ENCODE measurements around the gene NAMPT. TPM values are rescaled to one million over a fixed set of nuclear protein-coding genes. Genes with fewer than 3 reads are reported as not detected.

NAMPT gene
- total and polyA plus RNA-seq, 8 donors: 17.1 to 209 (median 125) TPM

DNA sequence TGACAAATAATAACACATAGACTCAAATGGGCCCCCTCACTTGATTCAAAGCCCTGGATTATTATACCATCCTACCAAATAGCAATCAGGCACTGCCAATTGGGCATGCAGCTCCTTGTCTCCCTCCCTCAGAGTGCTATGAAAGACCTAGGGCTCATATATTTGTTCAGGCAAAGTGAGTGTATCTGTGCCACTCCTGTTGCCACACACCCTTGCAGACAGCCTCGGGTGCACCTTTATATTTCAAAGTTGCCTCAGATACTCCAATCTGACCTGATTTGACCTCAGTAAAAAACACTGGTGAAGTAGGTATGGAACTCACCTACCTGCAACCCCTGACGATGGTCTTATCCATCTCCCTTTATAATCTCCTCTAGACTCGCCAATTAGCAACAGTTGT lies 3.0 kb upstream of the NAMPT start:
- H3K27me3 ChIP-seq: no peaks in the 10 kb centered on the region
- no peaks in the 10 kb centered on the region for H3K9me3 ChIP-seq
- no peaks in the 10 kb centered on the region for H3K36me3 ChIP-seq
- H3K4me3 ChIP-seq: no peak overlapping the region
- 61 to 69% (median 63%) methylated on average over 3 of the region's 3 CpGs for whole genome bisulfite sequencing, 5 donors
- H3K4me1 ChIP-seq: peaks cover 0 to 19% (median 9%) of the 10 kb centered on the region in 4 donors
- peak; percentile 20 to 26 for DNase-seq
- no peak overlapping the region for H3K27ac ChIP-seq
- intact Hi-C loops (cut with DNase I; ENCODE audit: low total_unique reads): no loop called here
- TF ChIP-seq POLR2A (IDR thresholded peaks at IDR 0.05) (no peak), EP300 (IDR thresholded peaks at IDR 0.05) (no peak), POLR2AphosphoS5 (IDR thresholded peaks at IDR 0.05) (peak in 1 of 3 donors; percentile 15)
- TF ChIP-seq, protein P1, sequence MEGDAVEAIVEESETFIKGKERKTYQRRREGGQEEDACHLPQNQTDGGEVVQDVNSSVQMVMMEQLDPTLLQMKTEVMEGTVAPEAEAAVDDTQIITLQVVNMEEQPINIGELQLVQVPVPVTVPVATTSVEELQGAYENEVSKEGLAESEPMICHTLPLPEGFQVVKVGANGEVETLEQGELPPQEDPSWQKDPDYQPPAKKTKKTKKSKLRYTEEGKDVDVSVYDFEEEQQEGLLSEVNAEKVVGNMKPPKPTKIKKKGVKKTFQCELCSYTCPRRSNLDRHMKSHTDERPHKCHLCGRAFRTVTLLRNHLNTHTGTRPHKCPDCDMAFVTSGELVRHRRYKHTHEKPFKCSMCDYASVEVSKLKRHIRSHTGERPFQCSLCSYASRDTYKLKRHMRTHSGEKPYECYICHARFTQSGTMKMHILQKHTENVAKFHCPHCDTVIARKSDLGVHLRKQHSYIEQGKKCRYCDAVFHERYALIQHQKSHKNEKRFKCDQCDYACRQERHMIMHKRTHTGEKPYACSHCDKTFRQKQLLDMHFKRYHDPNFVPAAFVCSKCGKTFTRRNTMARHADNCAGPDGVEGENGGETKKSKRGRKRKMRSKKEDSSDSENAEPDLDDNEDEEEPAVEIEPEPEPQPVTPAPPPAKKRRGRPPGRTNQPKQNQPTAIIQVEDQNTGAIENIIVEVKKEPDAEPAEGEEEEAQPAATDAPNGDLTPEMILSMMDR (IDR thresholded peaks at IDR 0.05): no peak

DNA sequence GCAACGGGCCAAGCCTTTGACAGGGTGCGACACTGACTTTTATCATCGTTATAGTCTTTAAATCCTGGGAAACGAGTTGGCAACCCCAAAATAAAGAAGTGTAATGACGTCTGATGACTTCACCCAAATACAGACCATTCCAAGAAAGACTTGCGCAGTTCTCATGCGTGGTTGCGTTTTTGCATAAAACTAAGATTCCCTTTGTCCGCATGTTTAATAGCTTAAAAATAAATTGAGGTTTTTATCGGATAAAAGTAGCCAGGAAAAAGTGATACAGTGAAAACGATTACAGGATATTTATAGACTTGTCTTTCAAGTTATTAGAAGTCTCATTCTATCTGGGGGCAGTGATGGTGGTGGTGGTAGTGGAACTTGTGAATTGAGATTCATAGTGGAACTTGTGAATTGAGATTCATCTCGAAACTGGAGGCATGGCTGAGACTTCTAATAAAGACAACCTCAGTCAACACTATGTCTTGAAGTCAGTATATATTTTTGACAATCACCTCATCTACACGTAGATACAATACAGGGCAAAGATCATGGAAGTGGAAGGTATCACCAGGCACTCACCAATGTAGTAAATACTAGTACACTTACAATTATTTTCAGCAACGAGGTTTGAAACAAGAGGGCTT lies 1.2 kb upstream of the NAMPT start:
- intact Hi-C loops (cut with DNase I; ENCODE audit: low total_unique reads): no loop called here
- no peaks in the 10 kb centered on the region for H3K9me3 ChIP-seq
- H3K27me3 ChIP-seq: no peaks in the 10 kb centered on the region
- peak overlapping the region; percentile 68 to 82 (median 76) for H3K4me3 ChIP-seq
- 23 to 32% (median 25%) methylated on average over 14 of the region's 14 CpGs for WGBS, 5 donors
- peak overlapping the region; percentile 97 to 100 (median 99) for H3K27ac ChIP-seq
- peaks cover 4 to 37% (median 24%) of the 10 kb centered on the region in 4 donors for H3K4me1 ChIP-seq
- H3K36me3 ChIP-seq: no peaks in the 10 kb centered on the region
- no peak for TF ChIP-seq POLR2AphosphoS5 (IDR thresholded peaks at IDR 0.05)
- TF ChIP-seq EP300 (IDR thresholded peaks at IDR 0.05): no peak
- no peak for DNase-seq

DNA sequence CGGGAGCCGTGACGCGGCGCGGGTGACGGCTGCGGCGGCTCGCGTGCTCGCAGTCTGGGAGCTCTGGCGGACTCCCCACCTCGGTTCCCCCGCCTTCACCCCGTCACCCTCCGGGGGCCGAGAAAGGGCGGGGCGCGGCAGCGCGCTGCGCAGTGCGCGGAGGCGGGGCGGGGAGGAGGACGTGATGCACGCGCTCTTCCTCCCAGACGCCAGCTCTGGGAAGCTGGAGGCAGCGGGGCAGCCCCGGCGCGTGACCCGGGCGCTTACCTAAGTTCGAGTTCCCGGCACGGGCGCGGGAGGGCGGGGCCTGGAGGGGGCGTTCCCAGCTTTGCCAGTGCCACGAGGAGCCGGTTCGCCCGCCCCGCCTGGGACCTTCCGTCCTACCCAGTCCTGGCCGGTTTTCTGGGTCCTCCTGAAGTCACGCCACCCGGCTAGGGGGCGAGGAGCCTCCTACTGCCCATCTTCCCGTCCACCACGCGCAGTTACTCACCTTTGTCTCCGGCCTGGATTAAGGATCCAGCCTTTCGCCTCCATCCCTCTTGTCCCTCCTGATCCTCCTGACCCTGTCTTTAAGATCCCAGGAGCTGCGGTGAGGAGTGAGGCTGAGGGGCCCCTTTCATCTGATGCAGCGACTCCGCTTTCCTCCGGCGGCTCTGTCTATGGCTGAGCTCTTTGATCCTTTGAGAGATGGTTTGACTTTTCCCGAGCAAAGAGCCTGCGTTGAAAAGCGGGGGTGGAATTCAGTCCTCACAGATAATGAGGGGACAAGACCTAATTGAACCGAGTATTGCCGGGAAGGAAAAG lies 470 bp upstream of the NAMPT start:
- peak in 2 of 4 donors; percentile 56 to 61 for TF ChIP-seq POLR2A (IDR thresholded peaks at IDR 0.05)
- peak; percentile 91 for TF ChIP-seq EP300 (IDR thresholded peaks at IDR 0.05)
- TF ChIP-seq, protein P1 (IDR thresholded peaks at IDR 0.05): no peak
- peak; percentile 84 to 95 (median 93) for TF ChIP-seq POLR2AphosphoS5 (IDR thresholded peaks at IDR 0.05)
- intact Hi-C loops (cut with DNase I; ENCODE audit: low total_unique reads): no loop called here
- no peaks in the 10 kb centered on the region for H3K27me3 ChIP-seq
- peak; percentile 99 to 100 for DNase-seq
- peaks cover 0 to 4% (median 0%) of the 10 kb centered on the region in 4 donors for H3K36me3 ChIP-seq
- H3K27ac ChIP-seq: peak overlapping the region; percentile 97 to 100 (median 99)
- WGBS, 5 donors: 0 to 1% (median 0%) methylated on average over 27 to 70 of the region's 70 CpGs
- H3K4me1 ChIP-seq: peaks cover 4 to 45% (median 25%) of the 10 kb centered on the region in 4 donors
- H3K4me3 ChIP-seq: peak overlapping the region; percentile 68 to 82 (median 76)
- no peaks in the 10 kb centered on the region for H3K9me3 ChIP-seq

DNA sequence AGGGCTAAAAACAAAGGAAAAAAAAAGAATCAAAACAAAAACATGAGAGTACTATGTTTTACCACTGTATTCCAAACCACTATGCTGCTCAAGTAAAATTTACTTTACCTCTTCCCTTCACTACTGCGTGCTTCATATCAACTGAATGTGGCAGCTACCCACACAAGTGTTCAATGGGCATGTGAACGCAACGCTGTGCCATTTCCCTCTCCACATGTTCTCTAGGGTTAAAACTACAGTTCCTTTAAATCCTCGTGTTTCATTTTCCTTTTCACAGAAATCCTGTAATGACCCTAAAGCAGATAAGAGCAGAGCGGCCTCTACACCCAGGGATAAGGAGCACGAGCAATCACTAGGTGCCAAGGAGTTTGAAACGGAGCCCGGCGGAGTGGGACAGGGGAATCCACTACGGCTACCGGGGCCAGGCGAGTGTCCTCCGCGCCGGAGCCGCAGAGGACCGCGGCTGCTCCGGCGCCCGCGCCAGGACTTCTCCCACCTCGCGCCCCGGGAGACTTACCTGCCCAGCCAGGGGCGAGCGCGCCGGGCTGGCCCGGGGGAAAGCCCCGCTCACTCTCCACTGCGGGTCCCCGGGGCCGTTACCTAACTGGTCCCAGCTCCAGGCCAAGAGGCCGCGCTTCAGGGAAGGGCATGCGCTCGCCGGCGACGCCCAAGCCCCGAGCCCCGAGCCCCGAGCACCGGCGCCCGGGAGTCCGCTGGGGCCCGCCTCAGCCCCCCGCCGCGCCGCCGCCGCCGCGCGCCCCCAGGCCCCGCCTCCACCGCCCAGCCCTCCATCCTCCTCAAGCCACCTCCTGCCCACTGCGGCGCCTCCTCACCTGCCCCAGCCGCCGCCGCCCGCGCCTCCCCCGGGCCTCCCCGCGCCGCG lies 711 bp downstream of the NAMPT start:
- H3K36me3 ChIP-seq: peaks cover 0 to 9% (median 2%) of the 10 kb centered on the region in 4 donors
- H3K9me3 ChIP-seq: no peaks in the 10 kb centered on the region
- WGBS, 5 donors: 0 to 3% (median 1%) methylated on average over 28 to 68 of the region's 72 CpGs
- H3K4me3 ChIP-seq: peak overlapping the region; percentile 68 to 82 (median 76)
- intact Hi-C loops (cut with DNase I; ENCODE audit: low total_unique reads): no loop called here
- peaks cover 10 to 56% (median 31%) of the 10 kb centered on the region in 4 donors for H3K4me1 ChIP-seq
- TF ChIP-seq EP300 (IDR thresholded peaks at IDR 0.05) (no peak), POLR2AphosphoS5 (IDR thresholded peaks at IDR 0.05) (peak in 1 of 3 donors; percentile 76), POLR2A (IDR thresholded peaks at IDR 0.05) (peak in 1 of 4 donors; percentile 3)
- TF ChIP-seq, protein P1 (IDR thresholded peaks at IDR 0.05): no peak
- no peaks in the 10 kb centered on the region for H3K27me3 ChIP-seq
- peak overlapping the region; percentile 97 to 100 (median 99) for H3K27ac ChIP-seq
- DNase-seq: peak; percentile 65 to 82
